ENCODE results near the gene RILP.

The RILP gene

DNA sequence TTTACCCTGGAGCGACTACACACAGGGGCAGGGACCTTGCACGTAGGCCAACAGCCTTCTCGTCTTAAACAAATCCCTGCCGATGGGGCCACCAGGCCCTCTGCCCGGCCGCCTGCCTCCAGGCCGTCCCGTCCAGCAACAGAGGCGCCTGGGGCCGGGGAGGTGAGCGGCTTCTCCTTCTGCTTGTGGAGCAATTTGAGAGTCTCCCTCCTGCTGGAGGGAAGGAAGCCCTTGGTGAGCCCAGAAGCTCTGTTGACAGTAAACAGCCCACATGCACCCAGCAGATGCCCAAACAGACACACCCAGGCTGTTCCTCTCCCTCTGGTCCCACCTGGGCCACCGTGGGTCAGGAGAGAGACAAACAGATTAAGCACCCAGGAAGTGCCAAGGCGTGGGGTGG, 29.2 kb downstream of the RILP start:
- POLR2A ChIA-PET, result no interaction called here
- TF ChIP-seq FOXA1 (IDR thresholded peaks at IDR 0.05), result no peak
- TF ChIP-seq BHLHE40 (IDR thresholded peaks at IDR 0.05; ENCODE audit: borderline replicate concordance), result no peak
- TF ChIP-seq TARDBP (IDR thresholded peaks at IDR 0.05), result no peak
- CTCF ChIA-PET, result no interaction called here
- DNase-seq (ENCODE audit: extremely low spot score), result no peak

DNA sequence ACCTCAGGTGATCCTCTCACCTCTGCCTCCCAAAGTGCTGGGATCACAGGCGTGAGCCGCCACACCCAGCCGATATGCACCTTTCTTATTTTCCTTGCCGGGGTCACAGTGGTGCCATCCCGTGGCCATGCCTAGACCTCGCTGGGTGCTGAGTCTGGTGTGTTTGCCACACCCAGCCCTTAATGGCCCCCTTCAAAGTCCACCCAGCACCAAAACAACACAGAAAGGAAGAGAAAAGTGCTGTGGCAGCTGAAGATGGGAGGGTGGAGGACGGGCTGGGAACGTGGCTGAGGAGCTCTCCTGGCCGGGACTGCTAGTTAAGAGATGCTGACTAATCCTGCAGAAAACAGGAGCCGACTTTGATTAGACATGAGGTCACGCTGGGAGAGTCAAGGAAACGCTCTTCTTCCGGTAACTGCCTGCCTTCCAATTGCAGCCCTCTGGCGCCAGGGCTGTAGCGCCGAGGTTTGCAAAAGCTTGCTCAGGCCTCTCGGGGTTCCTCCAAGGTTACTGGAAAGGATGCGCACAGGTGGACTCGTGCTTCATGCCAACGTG, 32.0 kb downstream of the RILP start:
- ChIA-PET CTCF (interaction anchor here (0.5 to 1.6 kb wide), 3 partner anchors 10 to 302 kb away, joined by 3 to 4 read pairs (median 3); no protein-coding TSS in a partner anchor), POLR2A (interaction anchor here (0.9 to 2.7 kb wide), 4 partner anchors 11 to 44 kb away, joined by 3 to 18 read pairs (median 4); partner anchors contain the start of gene SLC43A2)
- no peak for TF ChIP-seq ARNT (IDR thresholded peaks at IDR 0.05)
- peak; percentile 41 for DNase-seq (ENCODE audit: extremely low spot score)

DNA sequence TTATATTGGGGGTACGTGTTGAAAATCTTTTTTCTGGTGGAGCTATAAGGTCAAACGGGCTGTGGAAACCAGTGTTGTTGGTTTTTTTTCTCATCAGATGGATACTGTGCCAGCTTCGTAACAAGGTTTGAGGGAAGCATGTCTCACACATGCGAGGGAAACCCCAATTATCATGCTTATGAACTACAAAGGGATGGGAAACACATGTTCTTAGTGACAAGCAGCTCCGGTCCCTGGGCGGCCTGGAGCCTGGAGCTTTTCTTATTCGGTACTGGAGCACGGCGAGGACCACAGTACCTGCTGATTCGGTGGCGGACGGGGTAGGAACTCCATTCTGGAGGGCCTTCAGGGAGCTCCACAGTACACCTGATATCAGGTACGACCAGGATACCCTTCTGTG, 33.6 kb downstream of the RILP start:
- ChIA-PET POLR2A (no interaction called here), CTCF (interaction anchor here (0.7 to 1.3 kb wide), 2 partner anchors 42 to 101 kb away, joined by 3 to 5 read pairs; no protein-coding TSS in a partner anchor)
- TF ChIP-seq CTBP1 (IDR thresholded peaks at IDR 0.05; ENCODE audit: borderline replicate concordance), result no peak
- TF ChIP-seq SUZ12 (IDR thresholded peaks at IDR 0.05), result no peak
- no peak for TF ChIP-seq SP1 (IDR thresholded peaks at IDR 0.05)
- TF ChIP-seq, protein P1, sequence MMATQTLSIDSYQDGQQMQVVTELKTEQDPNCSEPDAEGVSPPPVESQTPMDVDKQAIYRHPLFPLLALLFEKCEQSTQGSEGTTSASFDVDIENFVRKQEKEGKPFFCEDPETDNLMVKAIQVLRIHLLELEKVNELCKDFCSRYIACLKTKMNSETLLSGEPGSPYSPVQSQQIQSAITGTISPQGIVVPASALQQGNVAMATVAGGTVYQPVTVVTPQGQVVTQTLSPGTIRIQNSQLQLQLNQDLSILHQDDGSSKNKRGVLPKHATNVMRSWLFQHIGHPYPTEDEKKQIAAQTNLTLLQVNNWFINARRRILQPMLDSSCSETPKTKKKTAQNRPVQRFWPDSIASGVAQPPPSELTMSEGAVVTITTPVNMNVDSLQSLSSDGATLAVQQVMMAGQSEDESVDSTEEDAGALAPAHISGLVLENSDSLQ (IDR thresholded peaks at IDR 0.05), result no peak
- no peak for TF ChIP-seq FOXM1 (IDR thresholded peaks at IDR 0.05; ENCODE audit: borderline replicate concordance)
- TF ChIP-seq ZNF384 (IDR thresholded peaks at IDR 0.05), result no peak
- no peak for TF ChIP-seq ELF4 (IDR thresholded peaks at IDR 0.05)
- TF ChIP-seq HDGF (IDR thresholded peaks at IDR 0.05; ENCODE audit: borderline replicate concordance), result no peak
- TF ChIP-seq L3MBTL2 (conservative IDR thresholded peaks at IDR 0.05), result no peak
- no peak for TF ChIP-seq FOXK2 (IDR thresholded peaks at IDR 0.05)
- TF ChIP-seq BHLHE40 (IDR thresholded peaks at IDR 0.05; ENCODE audit: borderline replicate concordance), result no peak
- TF ChIP-seq TARDBP (IDR thresholded peaks at IDR 0.05), result no peak
- TF ChIP-seq ARNT (IDR thresholded peaks at IDR 0.05), result no peak
- TF ChIP-seq FOXA1 (IDR thresholded peaks at IDR 0.05), result no peak
- TF ChIP-seq LEF1 (IDR thresholded peaks at IDR 0.05; ENCODE audit: borderline replicate concordance), result no peak
- TF ChIP-seq NFRKB (IDR thresholded peaks at IDR 0.05), result no peak
- DNase-seq (ENCODE audit: extremely low spot score), result no peak

DNA sequence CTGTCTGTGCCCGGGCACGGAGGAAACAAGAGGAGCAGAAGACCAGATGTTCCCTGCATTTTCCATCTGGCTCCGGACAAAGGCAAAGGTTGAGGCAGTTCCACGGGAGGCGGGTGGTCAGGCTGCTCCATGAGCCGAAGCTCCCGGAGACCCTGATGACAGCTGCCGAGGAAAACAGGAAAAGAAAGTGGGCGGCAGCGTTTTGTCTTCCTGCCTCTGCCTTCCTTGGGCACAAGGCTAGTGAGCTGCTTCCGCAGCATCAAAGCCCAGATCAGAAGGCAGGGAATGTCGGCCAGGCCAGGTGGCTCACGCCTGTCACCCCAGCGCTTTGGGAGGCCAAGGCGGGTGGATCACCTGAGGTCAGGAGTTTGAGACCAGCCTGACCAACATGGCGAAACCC, 37.3 kb downstream of the RILP start:
- POLR2A ChIA-PET, result no interaction called here
- TF ChIP-seq LEF1 (IDR thresholded peaks at IDR 0.05; ENCODE audit: borderline replicate concordance) (no peak), SP1 (IDR thresholded peaks at IDR 0.05) (no peak)
- CTCF ChIA-PET, result no interaction called here
- DNase-seq (ENCODE audit: extremely low spot score), result no peak

DNA sequence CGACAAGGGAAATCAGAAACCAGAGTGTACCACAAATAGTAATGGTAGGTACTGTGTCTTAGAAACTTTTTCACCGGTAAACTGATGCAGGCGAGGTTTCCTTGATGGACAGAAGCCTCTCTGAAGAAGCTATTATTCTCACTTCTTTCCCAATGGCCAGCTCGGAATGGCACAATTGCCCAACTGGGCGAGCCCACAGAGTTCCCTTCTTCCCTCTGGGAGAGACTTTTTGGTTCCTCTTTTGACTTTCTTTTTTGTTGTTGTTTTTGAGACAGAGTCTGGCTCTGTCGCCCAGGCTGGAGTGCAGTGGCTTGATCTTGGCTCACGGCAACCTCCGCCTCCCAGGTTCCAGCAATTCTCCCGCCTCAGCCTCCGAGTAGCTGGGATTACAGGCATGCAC, 38.0 kb downstream of the RILP start:
- ChIA-PET POLR2A (no interaction called here), CTCF (no interaction called here)
- DNase-seq (ENCODE audit: extremely low spot score), result no peak
- TF ChIP-seq, protein P1 (IDR thresholded peaks at IDR 0.05), result no peak
- TF ChIP-seq NFRKB (IDR thresholded peaks at IDR 0.05), result no peak
- no peak for TF ChIP-seq ELF4 (IDR thresholded peaks at IDR 0.05)
- TF ChIP-seq TARDBP (IDR thresholded peaks at IDR 0.05), result no peak

DNA sequence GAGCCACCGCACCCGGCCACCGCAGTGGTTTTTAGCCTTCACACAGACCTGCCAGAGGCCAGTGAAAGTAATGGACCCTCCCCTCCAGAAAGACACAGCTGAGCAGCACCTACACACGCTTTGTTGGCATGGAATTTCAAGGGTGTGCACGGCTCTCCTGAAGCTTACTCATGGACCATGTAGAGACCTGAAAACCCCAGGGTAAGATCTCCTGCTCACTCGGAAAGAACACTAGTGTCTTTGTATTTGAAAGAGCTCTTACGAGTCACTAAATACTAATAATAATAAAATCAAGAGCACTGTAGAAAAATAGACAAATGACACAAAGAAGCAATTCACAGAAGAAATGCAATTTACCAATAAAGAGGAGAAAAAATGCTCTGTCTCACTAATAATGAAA, 41.0 kb downstream of the RILP start:
- no peak for TF ChIP-seq FOXA1 (IDR thresholded peaks at IDR 0.05)
- TF ChIP-seq ARNT (IDR thresholded peaks at IDR 0.05), result no peak
- no peak for TF ChIP-seq BHLHE40 (IDR thresholded peaks at IDR 0.05; ENCODE audit: borderline replicate concordance)
- no peak for TF ChIP-seq FOXM1 (IDR thresholded peaks at IDR 0.05; ENCODE audit: borderline replicate concordance)
- TF ChIP-seq SUZ12 (IDR thresholded peaks at IDR 0.05), result no peak
- DNase-seq (ENCODE audit: extremely low spot score), result no peak
- ChIA-PET CTCF (no interaction called here), POLR2A (no interaction called here)

DNA sequence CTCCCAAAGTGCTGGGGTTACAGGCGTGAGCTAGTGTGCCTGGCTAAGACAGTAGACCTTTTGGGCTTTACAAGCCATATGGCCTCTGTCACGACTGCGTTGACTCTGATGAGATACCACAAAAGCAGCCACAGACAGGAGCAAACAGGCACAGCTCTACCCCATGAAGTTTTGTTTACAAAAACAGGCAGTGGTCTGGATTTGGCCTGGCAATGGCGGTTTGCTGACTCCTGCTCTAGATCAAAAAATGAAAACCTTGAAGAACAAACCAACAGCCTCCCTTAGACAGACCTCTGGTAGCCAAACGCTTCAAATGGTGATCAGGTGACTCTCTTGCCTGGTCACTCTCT, 41.7 kb downstream of the RILP start:
- ChIA-PET CTCF (interaction anchor here (0.8 kb wide), 1 partner anchor 22 kb away, joined by 3 read pairs; no protein-coding TSS in a partner anchor), POLR2A (no interaction called here)
- TF ChIP-seq, protein P1 (IDR thresholded peaks at IDR 0.05), result no peak
- DNase-seq (ENCODE audit: extremely low spot score), result no peak

DNA sequence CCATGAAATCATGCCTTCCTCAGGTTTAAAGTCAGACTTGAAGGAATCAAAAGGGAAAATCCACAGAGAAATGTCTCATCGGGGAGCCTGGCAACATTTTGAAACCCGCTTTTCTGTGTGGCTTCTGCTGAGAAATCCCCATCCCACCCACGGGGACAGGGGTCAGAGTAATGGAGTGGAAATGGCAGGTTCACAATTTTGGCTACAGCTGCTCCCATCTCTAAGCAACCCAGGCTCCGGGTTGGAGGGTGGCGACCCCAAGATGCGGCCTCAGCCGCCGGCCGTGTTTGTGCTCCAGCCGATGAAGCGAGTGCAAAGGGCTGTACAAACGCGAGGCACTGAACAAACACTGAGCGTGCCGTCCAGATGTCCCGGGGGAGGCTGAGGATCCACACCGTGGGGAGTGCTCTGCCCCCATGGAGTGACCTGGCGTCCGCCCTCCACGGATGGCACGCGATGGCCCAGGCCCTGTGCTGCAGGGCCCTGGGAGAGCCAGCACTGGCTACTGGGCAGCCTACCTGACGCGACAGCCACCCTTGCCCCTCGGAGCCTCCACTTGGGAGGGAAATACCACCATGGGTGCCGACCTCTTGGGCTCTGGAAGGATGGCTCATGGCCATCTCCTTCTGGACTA, 43.2 kb downstream of the RILP start:
- CTCF ChIA-PET, result no interaction called here
- TF ChIP-seq SUZ12 (IDR thresholded peaks at IDR 0.05) (no peak), ARNT (IDR thresholded peaks at IDR 0.05) (no peak), LEF1 (IDR thresholded peaks at IDR 0.05; ENCODE audit: borderline replicate concordance) (no peak), HDGF (IDR thresholded peaks at IDR 0.05; ENCODE audit: borderline replicate concordance) (no peak), CTBP1 (IDR thresholded peaks at IDR 0.05; ENCODE audit: borderline replicate concordance) (no peak), L3MBTL2 (conservative IDR thresholded peaks at IDR 0.05) (no peak), SP1 (IDR thresholded peaks at IDR 0.05) (no peak), TARDBP (IDR thresholded peaks at IDR 0.05) (no peak)
- POLR2A ChIA-PET, result no interaction called here
- no peak for DNase-seq (ENCODE audit: extremely low spot score)

All from HEK293T (cell line).